Panc1 (cell line): ENCODE data around the gene DEFB118. TPM values are rescaled to one million over a fixed set of nuclear protein-coding genes. Genes with fewer than 3 reads are reported as not detected.

Experiments used
- ATAC-seq: fragments of 200-7000 bp; cut with Tn5 transposase; 2 replicates; pipeline ENCODE4 v1.9.1; 2020; ENCODE audit warnings: mild to moderate bottlenecking, moderate library complexity
- BruUV-seq: library from RNA; stranded (reverse); fragments of 400-500 nt; replicated peaks from 2 replicates; lab custom pipeline; 2021; lab: Mats Ljungman, UMichigan
- CTCF ChIA-PET: fragments of 300-600 bp; sonication (Branson Sonifier 250); formaldehyde crosslinking; loops from one replicate; lab custom pipeline; 2022; ENCODE audit warnings: antibody characterized with exemption; lab: Charles Lee
- POLR2A ChIA-PET: fragments of 300-600 bp; sonication (Branson Sonifier 250); formaldehyde crosslinking; loops from one replicate; lab custom pipeline; 2022; ENCODE audit warnings: antibody characterized with exemption; lab: Charles Lee
- DNase-seq: peaks from one replicate; pipeline ENCODE4 v3.0.0-alpha.2; 2010; ENCODE audit warnings: low read depth, low spot score
- H3K27ac ChIP-seq: 2 replicates; pipeline ENCODE4 v1.5.1; 2011; ENCODE audit warnings: mild to moderate bottlenecking, low read length, inconsistent platforms
- H3K27me3 ChIP-seq: fragments of 200-500 bp; sonication (Bioruptor generic); 2 replicates; pipeline ENCODE4 v1.6.0; 2014; ENCODE audit warnings: low read length, inconsistent platforms; ENCODE audit not compliant: control insufficient read depth, insufficient read depth
- H3K36me3 ChIP-seq: fragments of 200-500 bp; sonication (Bioruptor generic); 2 replicates; pipeline ENCODE4 v1.5.1; 2014; ENCODE audit warnings: inconsistent platforms, mild to moderate bottlenecking, low read length, moderate library complexity; ENCODE audit not compliant: control insufficient read depth, insufficient read depth
- H3K4me1 ChIP-seq: 2 replicates; pipeline ENCODE4 v1.5.1; 2011; ENCODE audit warnings: inconsistent platforms, mild to moderate bottlenecking, low read length, moderate library complexity; ENCODE audit not compliant: control insufficient read depth, insufficient read depth
- H3K4me3 ChIP-seq, 2 experiments: 2 replicates each; pipeline ENCODE4 v1.5.1; 2011 to 2012; ENCODE audit warnings: low read depth in 2 of 2, low read length in 2 of 2, mild to moderate bottlenecking in 2 of 2, inconsistent platforms in 1 of 2, moderate library complexity in 1 of 2
- H3K9me3 ChIP-seq: fragments of 200-500 bp; sonication (Bioruptor generic); 2 replicates; pipeline ENCODE4 v1.5.1; 2014; ENCODE audit warnings: low read depth, mild to moderate bottlenecking, inconsistent platforms, low read length, moderate library complexity; ENCODE audit not compliant: control insufficient read depth, insufficient read depth
- POLR2AphosphoS5 ChIP-seq: IDR thresholded peaks from 2 replicates; pipeline ENCODE4 v1.6.1; 2012; ENCODE audit warnings: mild to moderate bottlenecking, low read depth, low read length, moderate library complexity
- REST ChIP-seq, 2 experiments: IDR thresholded peaks; 2 replicates each; pipeline ENCODE4 v1.6.1; 2011 to 2012; ENCODE audit warnings: low read depth in 2 of 2, control low read depth in 1 of 2, low read length in 1 of 2, mild to moderate bottlenecking in 1 of 2, moderate library complexity in 1 of 2; ENCODE audit not compliant: insufficient read depth in 1 of 2
- SIN3A ChIP-seq: IDR thresholded peaks from 2 replicates; pipeline ENCODE4 v1.6.1; 2012; ENCODE audit warnings: low read depth, mild to moderate bottlenecking, low read length, moderate library complexity, borderline replicate concordance; ENCODE audit not compliant: insufficient read depth
- TCF7L2 ChIP-seq: IDR thresholded peaks from 2 replicates; pipeline ENCODE4 v1.6.1; 2011; ENCODE audit warnings: mild to moderate bottlenecking, low read depth, low read length, inconsistent platforms
- in situ Hi-C: cut with HindIII; loops from 2 replicates; pipeline ENCODE4 v1.10.0; 2016; ENCODE audit warnings: low sequenced_read_pairs, low pct_unique_long_range_greater_than_20kb
- intact Hi-C: fragments of 100-400 bp; cut with micrococcal nuclease; formaldehyde crosslinking; loops from one replicate; pipeline ENCODE4 v1.10.0; 2022; ENCODE audit not compliant: unreplicated experiment
- total RNA-seq: library from RNA; stranded (reverse); gene quantifications from one replicate; pipeline ENCODE4 v1.2.1, GENCODE V29; 2021; ENCODE audit not compliant: unreplicated experiment
- TF ChIP-seq, protein P1 (sequence below): fragments of 450-650 bp; IDR thresholded peaks from 2 replicates; pipeline ENCODE4 v1.5.1; 2017; ENCODE audit warnings: mild to moderate bottlenecking

The DEFB118 gene
- total RNA-seq, 1 experiment from 2014 or later, result not detected

- ATAC-seq (no peak), DNase-seq (no peak)
- TF ChIP-seq SIN3A (no peak), TCF7L2 (no peak), REST (IDR thresholded peaks at IDR 0.05; ENCODE audit: insufficient read depth in 1 of 2, low read depth in 2 of 2, low read length in 1 of 2) (no peak), POLR2AphosphoS5 (no peak)
- TF ChIP-seq, protein P1, sequence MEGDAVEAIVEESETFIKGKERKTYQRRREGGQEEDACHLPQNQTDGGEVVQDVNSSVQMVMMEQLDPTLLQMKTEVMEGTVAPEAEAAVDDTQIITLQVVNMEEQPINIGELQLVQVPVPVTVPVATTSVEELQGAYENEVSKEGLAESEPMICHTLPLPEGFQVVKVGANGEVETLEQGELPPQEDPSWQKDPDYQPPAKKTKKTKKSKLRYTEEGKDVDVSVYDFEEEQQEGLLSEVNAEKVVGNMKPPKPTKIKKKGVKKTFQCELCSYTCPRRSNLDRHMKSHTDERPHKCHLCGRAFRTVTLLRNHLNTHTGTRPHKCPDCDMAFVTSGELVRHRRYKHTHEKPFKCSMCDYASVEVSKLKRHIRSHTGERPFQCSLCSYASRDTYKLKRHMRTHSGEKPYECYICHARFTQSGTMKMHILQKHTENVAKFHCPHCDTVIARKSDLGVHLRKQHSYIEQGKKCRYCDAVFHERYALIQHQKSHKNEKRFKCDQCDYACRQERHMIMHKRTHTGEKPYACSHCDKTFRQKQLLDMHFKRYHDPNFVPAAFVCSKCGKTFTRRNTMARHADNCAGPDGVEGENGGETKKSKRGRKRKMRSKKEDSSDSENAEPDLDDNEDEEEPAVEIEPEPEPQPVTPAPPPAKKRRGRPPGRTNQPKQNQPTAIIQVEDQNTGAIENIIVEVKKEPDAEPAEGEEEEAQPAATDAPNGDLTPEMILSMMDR, result no peak
- no TSS peak for BruUV-seq
- Histone ChIP-seq H3K4me3 (no peak overlapping the region), H3K27ac (no peak overlapping the region), H3K27me3 (peaks cover 7% of the 10 kb centered on the region), H3K4me1 (no peaks in the 10 kb centered on the region), H3K9me3 (no peaks in the 10 kb centered on the region), H3K36me3 (no peaks in the 10 kb centered on the region)
- intact Hi-C loops (no loop called here), in situ Hi-C loops (no loop called here)
- ChIA-PET POLR2A (no interaction called here), CTCF (no interaction called here)
These were observed 37.5 kb upstream of the DEFB118 start for GRCh38 chr20:31330893-31331292.

- Histone ChIP-seq H3K36me3 (no peaks in the 10 kb centered on the region), H3K27me3 (peaks cover 20% of the 10 kb centered on the region), H3K4me3 (no peak overlapping the region), H3K27ac (no peak overlapping the region), H3K4me1 (no peaks in the 10 kb centered on the region), H3K9me3 (no peaks in the 10 kb centered on the region)
- in situ Hi-C loops (no loop called here), intact Hi-C loops (loop anchor here (10.0 kb wide), 1 partner anchor 57 kb away; no protein-coding TSS in a partner anchor)
- TF ChIP-seq POLR2AphosphoS5 (no peak), SIN3A (no peak), REST (IDR thresholded peaks at IDR 0.05; ENCODE audit: insufficient read depth in 1 of 2, low read depth in 2 of 2, low read length in 1 of 2) (no peak), TCF7L2 (no peak)
- TF ChIP-seq, protein P1, result no peak
- DNase-seq (no peak), ATAC-seq (no peak)
- ChIA-PET CTCF (no interaction called here), POLR2A (interaction anchor here (0.7 kb wide), 2 partner anchors 30 to 57 kb away, joined by 3 to 4 read pairs; no protein-coding TSS in a partner anchor)
- BruUV-seq, result no TSS peak
These were observed 26.9 kb upstream of the DEFB118 start for GRCh38 chr20:31341470-31341869.
